Measurements from ENCODE around the gene SLF2.

Gene SLF2

GRCh38 chr10:100899171-100899570, 13.6 kb upstream of the SLF2 start:
- no peak for DNase-seq (ENCODE audit: low spot score)

GRCh38 chr10:100901051-100901450, 11.7 kb upstream of the SLF2 start:
- DNase-seq (ENCODE audit: low spot score) = no peak

GRCh38 chr10:100902622-100903021, 10.1 kb upstream of the SLF2 start:
- no peak for DNase-seq (ENCODE audit: low spot score)

GRCh38 chr10:100904917-100905316, 7.8 kb upstream of the SLF2 start:
- no peak for DNase-seq (ENCODE audit: low spot score)

GRCh38 chr10:100907175-100907574, 5.6 kb upstream of the SLF2 start:
- DNase-seq (ENCODE audit: low spot score) = no peak

GRCh38 chr10:100907773-100908363, 4.9 kb upstream of the SLF2 start:
- no peak for DNase-seq (ENCODE audit: low spot score)

- no peak for DNase-seq (ENCODE audit: low spot score)
Measured at GRCh38 chr10:100908378-100908777, 4.4 kb upstream of the SLF2 start.

GRCh38 chr10:100909501-100910263, 3.1 kb upstream of the SLF2 start:
- no peak for DNase-seq (ENCODE audit: low spot score)

GRCh38 chr10:100911472-100911871, 1.3 kb upstream of the SLF2 start:
- DNase-seq (ENCODE audit: low spot score) = no peak

- DNase-seq (ENCODE audit: low spot score) = no peak
Measured at GRCh38 chr10:100912013-100912604, 654 bp upstream of the SLF2 start.

GRCh38 chr10:100913470-100913865, 705 bp downstream of the SLF2 start:
- DNase-seq (ENCODE audit: low spot score) = no peak

- no peak for DNase-seq (ENCODE audit: low spot score)
Measured at GRCh38 chr10:100917071-100917470, 4.3 kb downstream of the SLF2 start.

GRCh38 chr10:100923580-100923979, 10.8 kb downstream of the SLF2 start:
- no peak for DNase-seq (ENCODE audit: low spot score)

GRCh38 chr10:100927266-100927665, 14.5 kb downstream of the SLF2 start:
- no peak for DNase-seq (ENCODE audit: low spot score)

- no peak for DNase-seq (ENCODE audit: low spot score)
Measured at GRCh38 chr10:100928039-100928438, 15.3 kb downstream of the SLF2 start.

GRCh38 chr10:100930368-100930767, 17.6 kb downstream of the SLF2 start:
- DNase-seq (ENCODE audit: low spot score) = peak; percentile 46

- DNase-seq (ENCODE audit: low spot score) = no peak
Measured at GRCh38 chr10:100934084-100934659, 21.4 kb downstream of the SLF2 start.

- no peak for DNase-seq (ENCODE audit: low spot score)
Measured at GRCh38 chr10:100939763-100940344, 27.1 kb downstream of the SLF2 start.

- no peak for DNase-seq (ENCODE audit: low spot score)
Measured at GRCh38 chr10:100942229-100942628, 29.5 kb downstream of the SLF2 start.

GRCh38 chr10:100943508-100943907, 30.7 kb downstream of the SLF2 start:
- no peak for DNase-seq (ENCODE audit: low spot score)

- no peak for DNase-seq (ENCODE audit: low spot score)
Measured at GRCh38 chr10:100945754-100946153, 33.0 kb downstream of the SLF2 start.

- no peak for DNase-seq (ENCODE audit: low spot score)
Measured at GRCh38 chr10:100948916-100949315, 36.2 kb downstream of the SLF2 start.

GRCh38 chr10:100960251-100960650, 47.5 kb downstream of the SLF2 start:
- DNase-seq (ENCODE audit: low spot score) = no peak

All from globus pallidus (tissue), 1 donor.